Activated CD4-positive, alpha-beta T cell treated with anti-CD3 and anti-CD28 coated beads for 36 hours (primary cell): ENCODE data around the gene MYO3B. TPM values are rescaled to one million over a fixed set of nuclear protein-coding genes. Genes with fewer than 3 reads are reported as not detected.
"Not testable (repeated sequence)": the region's sequence is repeated elsewhere in the genome, so short reads cannot be mapped to it uniquely, and the experiment has no call there.

Experiments used
- ATAC-seq: fragments of 200-7000 bp; cut with Tn5 transposase; one replicate; pipeline ENCODE4 v1.10.0; 2021; ENCODE audit warnings: mild to moderate bottlenecking, moderate library complexity
- CTCF ChIA-PET: fragments of 350-600 bp; sonication (Branson Sonifier 250); formaldehyde crosslinking; loops from one replicate; lab custom pipeline; 2021; ENCODE audit warnings: antibody characterized with exemption; lab: Charles Lee
- POLR2A ChIA-PET: fragments of 350-600 bp; sonication (Branson Sonifier 250); formaldehyde crosslinking; loops from one replicate; lab custom pipeline; 2021; ENCODE audit warnings: antibody characterized with exemption, inconsistent platforms; lab: Charles Lee
- DNase-seq: peaks from one replicate; pipeline ENCODE4 v3.0.0-alpha.2; 2020
- H3K27ac Mint-ChIP-seq: one replicate; pipeline ENCODE4 v1.8.0; 2021; ENCODE audit warnings: mixed read lengths
- H3K27me3 Mint-ChIP-seq: one replicate; pipeline ENCODE4 v1.8.0; 2021; ENCODE audit warnings: mixed read lengths
- H3K36me3 Mint-ChIP-seq: one replicate; pipeline ENCODE4 v1.8.0; 2021; ENCODE audit warnings: low read depth, mixed read lengths
- H3K4me1 Mint-ChIP-seq: one replicate; pipeline ENCODE4 v1.8.0; 2021; ENCODE audit warnings: mixed read lengths
- H3K4me3 Mint-ChIP-seq: one replicate; pipeline ENCODE4 v1.8.0; 2021; ENCODE audit warnings: mild to moderate bottlenecking, moderate library complexity, mixed read lengths
- H3K9me3 Mint-ChIP-seq: one replicate; pipeline ENCODE4 v1.8.0; 2021; ENCODE audit warnings: low read depth, mixed read lengths
- intact Hi-C, 2 experiments: fragments of 100-400 bp; cut with DNase I in 1 of 2; cut with micrococcal nuclease in 1 of 2; formaldehyde crosslinking; loops; one replicate each; pipeline versions ENCODE4 v1.14.2 to v1.15.1; 2022 to 2024; cut with DNase I, micrococcal nuclease
- total RNA-seq, 2 experiments: library from RNA; stranded (reverse); gene quantifications; one replicate each; pipeline ENCODE4 v1.2.3, GENCODE V29; 2021

The MYO3B gene
- total RNA-seq, 2 experiments from 2014 or later: 0.97 to 1.2 TPM

GRCh38 chr2:170463206-170463537 lies 285.2 kb downstream of the MYO3B start:
- no peak overlapping the region for H3K27ac Mint-ChIP-seq
- ChIA-PET CTCF (interaction anchor here (0.6 kb wide), 1 partner anchor 65 kb away, joined by 3 read pairs; no protein-coding TSS in a partner anchor), POLR2A (interaction anchor here (0.6 kb wide), 1 partner anchor 308 kb away, joined by 3 read pairs; no protein-coding TSS in a partner anchor)
- no peaks in the 10 kb centered on the region for H3K36me3 Mint-ChIP-seq
- no peaks in the 10 kb centered on the region for H3K4me1 Mint-ChIP-seq
- DNase-seq (no peak), ATAC-seq (no peak)
- no peak overlapping the region for H3K4me3 Mint-ChIP-seq
- intact Hi-C loops: no loop called here
- H3K9me3 Mint-ChIP-seq: no peaks in the 10 kb centered on the region
- H3K27me3 Mint-ChIP-seq: peaks cover 2% of the 10 kb centered on the region

- no peaks in the 10 kb centered on the region for H3K27me3 Mint-ChIP-seq
- intact Hi-C loops: no loop called here
- H3K9me3 Mint-ChIP-seq: no peaks in the 10 kb centered on the region
- H3K36me3 Mint-ChIP-seq: no peaks in the 10 kb centered on the region
- H3K27ac Mint-ChIP-seq: no peak overlapping the region
- CTCF ChIA-PET: interaction anchor here (0.5 to 0.7 kb wide), 2 partner anchors 55 to 214 kb away, joined by 3 read pairs; no protein-coding TSS in a partner anchor
- DNase-seq: no peak
- no peak overlapping the region for H3K4me3 Mint-ChIP-seq
- ATAC-seq: no peak
- no peaks in the 10 kb centered on the region for H3K4me1 Mint-ChIP-seq
- POLR2A ChIA-PET: no interaction called here
Observed at GRCh38 chr2:170464268-170464667, 286.3 kb downstream of the MYO3B start.

GRCh38 chr2:170465241-170465640 lies 287.3 kb downstream of the MYO3B start:
- H3K4me3 Mint-ChIP-seq: no peak overlapping the region
- ATAC-seq (no peak), DNase-seq (no peak)
- no peak overlapping the region for H3K27ac Mint-ChIP-seq
- ChIA-PET CTCF (interaction anchor here (1.0 kb wide), 2 partner anchors 10 to 56 kb away, joined by 3 read pairs; no protein-coding TSS in a partner anchor), POLR2A (no interaction called here)
- H3K27me3 Mint-ChIP-seq: no peaks in the 10 kb centered on the region
- no peaks in the 10 kb centered on the region for H3K36me3 Mint-ChIP-seq
- intact Hi-C loops: no loop called here
- H3K4me1 Mint-ChIP-seq: no peaks in the 10 kb centered on the region
- H3K9me3 Mint-ChIP-seq: no peaks in the 10 kb centered on the region

- ChIA-PET CTCF (no interaction called here), POLR2A (no interaction called here)
- H3K36me3 Mint-ChIP-seq: no peaks in the 10 kb centered on the region
- H3K4me3 Mint-ChIP-seq: no peak overlapping the region
- H3K27me3 Mint-ChIP-seq: no peaks in the 10 kb centered on the region
- intact Hi-C loops: no loop called here
- DNase-seq: no peak
- no peaks in the 10 kb centered on the region for H3K9me3 Mint-ChIP-seq
- no peak overlapping the region for H3K27ac Mint-ChIP-seq
- ATAC-seq: no peak
- no peaks in the 10 kb centered on the region for H3K4me1 Mint-ChIP-seq
Observed at GRCh38 chr2:170466632-170467031, 288.7 kb downstream of the MYO3B start.

- H3K9me3 Mint-ChIP-seq: no peaks in the 10 kb centered on the region
- ChIA-PET CTCF (no interaction called here), POLR2A (no interaction called here)
- DNase-seq (no peak), ATAC-seq (no peak)
- no peaks in the 10 kb centered on the region for H3K27me3 Mint-ChIP-seq
- no peak overlapping the region for H3K27ac Mint-ChIP-seq
- intact Hi-C loops: no loop called here
- H3K4me1 Mint-ChIP-seq: no peaks in the 10 kb centered on the region
- H3K4me3 Mint-ChIP-seq: no peak overlapping the region
- H3K36me3 Mint-ChIP-seq: no peaks in the 10 kb centered on the region
Observed at GRCh38 chr2:170467568-170468422, 289.8 kb downstream of the MYO3B start.

GRCh38 chr2:170468557-170468956 lies 290.6 kb downstream of the MYO3B start:
- no peaks in the 10 kb centered on the region for H3K27me3 Mint-ChIP-seq
- intact Hi-C loops: no loop called here
- H3K4me3 Mint-ChIP-seq: no peak overlapping the region
- ATAC-seq: no peak
- ChIA-PET POLR2A (no interaction called here), CTCF (no interaction called here)
- H3K36me3 Mint-ChIP-seq: no peaks in the 10 kb centered on the region
- H3K9me3 Mint-ChIP-seq: no peaks in the 10 kb centered on the region
- no peaks in the 10 kb centered on the region for H3K4me1 Mint-ChIP-seq
- no peak for DNase-seq
- H3K27ac Mint-ChIP-seq: no peak overlapping the region

- intact Hi-C loops, ATAC-seq, H3K36me3 Mint-ChIP-seq, H3K27me3 Mint-ChIP-seq, H3K4me3 Mint-ChIP-seq, H3K9me3 Mint-ChIP-seq, DNase-seq, CTCF ChIA-PET, H3K4me1 Mint-ChIP-seq, H3K27ac Mint-ChIP-seq, POLR2A ChIA-PET: not testable (repeated sequence)
Observed at GRCh38 chr2:170472498-170472897, 294.6 kb downstream of the MYO3B start.

GRCh38 chr2:170475878-170476277 lies 297.9 kb downstream of the MYO3B start:
- Mint-ChIP-seq H3K27me3 (peaks cover 2% of the 10 kb centered on the region), H3K36me3 (no peaks in the 10 kb centered on the region), H3K4me1 (no peaks in the 10 kb centered on the region), H3K27ac (no peak overlapping the region), H3K9me3 (no peaks in the 10 kb centered on the region), H3K4me3 (no peak overlapping the region)
- intact Hi-C loops: no loop called here
- ATAC-seq: no peak
- POLR2A ChIA-PET: interaction anchor here (0.6 kb wide), 1 partner anchor 34 kb away, joined by 4 read pairs; no protein-coding TSS in a partner anchor
- DNase-seq: no peak
- CTCF ChIA-PET: interaction anchor here (0.9 to 1.5 kb wide), 2 partner anchors 10 to 67 kb away, joined by 3 to 7 read pairs; no protein-coding TSS in a partner anchor

GRCh38 chr2:170477630-170478029 lies 299.7 kb downstream of the MYO3B start:
- intact Hi-C loops: no loop called here
- ATAC-seq (no peak), DNase-seq (no peak)
- Mint-ChIP-seq H3K4me1 (no peaks in the 10 kb centered on the region), H3K27ac (no peak overlapping the region), H3K9me3 (no peaks in the 10 kb centered on the region), H3K36me3 (no peaks in the 10 kb centered on the region), H3K27me3 (peaks cover 2% of the 10 kb centered on the region), H3K4me3 (no peak overlapping the region)
- CTCF ChIA-PET: interaction anchor here (0.7 to 1.2 kb wide), 2 partner anchors 117 to 1268 kb away, joined by 3 to 4 read pairs; no protein-coding TSS in a partner anchor
- POLR2A ChIA-PET: no interaction called here

- H3K27ac Mint-ChIP-seq: no peak overlapping the region
- intact Hi-C loops: no loop called here
- no peak for ATAC-seq
- no peaks in the 10 kb centered on the region for H3K4me1 Mint-ChIP-seq
- DNase-seq: no peak
- no peaks in the 10 kb centered on the region for H3K36me3 Mint-ChIP-seq
- CTCF ChIA-PET: no interaction called here
- H3K4me3 Mint-ChIP-seq: no peak overlapping the region
- H3K9me3 Mint-ChIP-seq: no peaks in the 10 kb centered on the region
- no peaks in the 10 kb centered on the region for H3K27me3 Mint-ChIP-seq
- POLR2A ChIA-PET: no interaction called here
Observed at GRCh38 chr2:170481201-170481600, 303.3 kb downstream of the MYO3B start.

- H3K4me3 Mint-ChIP-seq: no peak overlapping the region
- H3K27me3 Mint-ChIP-seq: no peaks in the 10 kb centered on the region
- H3K36me3 Mint-ChIP-seq: no peaks in the 10 kb centered on the region
- no peaks in the 10 kb centered on the region for H3K9me3 Mint-ChIP-seq
- H3K27ac Mint-ChIP-seq: no peak overlapping the region
- no peak for ATAC-seq
- H3K4me1 Mint-ChIP-seq: no peaks in the 10 kb centered on the region
- intact Hi-C loops: no loop called here
- CTCF ChIA-PET: no interaction called here
- POLR2A ChIA-PET: interaction anchor here (0.7 kb wide), 1 partner anchor 42 kb away, joined by 3 read pairs; no protein-coding TSS in a partner anchor
- DNase-seq: no peak
Observed at GRCh38 chr2:170484552-170484951, 306.6 kb downstream of the MYO3B start.
